D721Med (cell line): ENCODE results near the gene VPS4A.

Experiments used
- DNase-seq: peaks from one replicate; pipeline ENCODE4 v3.0.0; 2011; ENCODE audit warnings: low spot score; ENCODE audit not compliant: insufficient read length
- FAIRE-seq: peaks from 2 replicates; lab custom pipeline; 2011; peaks lifted over from hg19 to GRCh38; lab: Jason Lieb, UNC
- TF ChIP-seq, protein P1 (sequence below): IDR thresholded peaks from 2 replicates; pipeline ENCODE4 v1.5.1; 2012; ENCODE audit warnings: mild to moderate bottlenecking, control low read depth; ENCODE audit not compliant: insufficient read depth; ENCODE audit errors: missing control alignments

VPS4A gene

GRCh38 chr16:69310653-69311532 is at the start of gene VPS4A:
VPS4A (plus strand) TSS chr16:69311350; CDS start chr16:69311512, 162 bp downstream.
- TF ChIP-seq, protein P1, sequence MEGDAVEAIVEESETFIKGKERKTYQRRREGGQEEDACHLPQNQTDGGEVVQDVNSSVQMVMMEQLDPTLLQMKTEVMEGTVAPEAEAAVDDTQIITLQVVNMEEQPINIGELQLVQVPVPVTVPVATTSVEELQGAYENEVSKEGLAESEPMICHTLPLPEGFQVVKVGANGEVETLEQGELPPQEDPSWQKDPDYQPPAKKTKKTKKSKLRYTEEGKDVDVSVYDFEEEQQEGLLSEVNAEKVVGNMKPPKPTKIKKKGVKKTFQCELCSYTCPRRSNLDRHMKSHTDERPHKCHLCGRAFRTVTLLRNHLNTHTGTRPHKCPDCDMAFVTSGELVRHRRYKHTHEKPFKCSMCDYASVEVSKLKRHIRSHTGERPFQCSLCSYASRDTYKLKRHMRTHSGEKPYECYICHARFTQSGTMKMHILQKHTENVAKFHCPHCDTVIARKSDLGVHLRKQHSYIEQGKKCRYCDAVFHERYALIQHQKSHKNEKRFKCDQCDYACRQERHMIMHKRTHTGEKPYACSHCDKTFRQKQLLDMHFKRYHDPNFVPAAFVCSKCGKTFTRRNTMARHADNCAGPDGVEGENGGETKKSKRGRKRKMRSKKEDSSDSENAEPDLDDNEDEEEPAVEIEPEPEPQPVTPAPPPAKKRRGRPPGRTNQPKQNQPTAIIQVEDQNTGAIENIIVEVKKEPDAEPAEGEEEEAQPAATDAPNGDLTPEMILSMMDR, result peak; percentile 79
- peak; percentile 53 for DNase-seq
- no peak for FAIRE-seq

DNA sequence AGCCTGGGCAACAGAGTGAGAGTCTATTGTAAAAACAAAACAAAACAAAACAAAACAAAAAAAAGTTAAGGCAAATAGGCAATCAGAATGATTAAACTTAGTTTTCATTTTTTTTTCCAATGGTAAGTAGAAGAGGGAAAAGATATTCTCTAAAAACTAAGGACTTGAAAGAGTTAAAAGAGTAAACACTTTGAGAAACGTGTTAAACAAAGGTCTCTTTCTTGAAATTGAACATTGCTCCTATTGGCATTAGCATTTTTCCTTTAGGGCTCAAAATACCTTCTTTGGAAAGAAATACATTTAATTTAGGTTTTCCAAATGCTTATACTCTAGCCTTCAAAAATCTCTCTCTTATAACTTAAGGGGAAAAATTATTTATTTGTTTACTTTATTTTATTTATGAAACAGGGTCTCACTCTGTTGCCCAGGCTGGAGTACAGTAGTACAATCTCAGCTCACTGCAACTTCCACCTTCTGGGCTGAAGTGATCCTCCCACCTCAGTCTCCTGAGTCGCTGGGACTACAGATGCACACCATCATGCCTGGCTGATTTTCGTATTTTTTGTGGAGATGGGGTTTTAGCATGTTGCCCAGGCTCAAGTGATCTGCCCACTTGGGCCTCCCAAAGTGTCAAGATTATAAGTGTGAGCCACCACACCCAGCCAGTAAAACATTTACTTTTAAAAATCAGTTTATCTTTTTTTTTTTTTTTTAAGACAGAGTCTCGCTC is 44.7 kb upstream of the VPS4A start:
- TF ChIP-seq, protein P1, result no peak
- DNase-seq (no peak), FAIRE-seq (no peak)

GRCh38 chr16:69267633-69268032 is 43.5 kb upstream of the VPS4A start:
- no peak for DNase-seq
- TF ChIP-seq, protein P1, result no peak
- no peak for FAIRE-seq

DNA sequence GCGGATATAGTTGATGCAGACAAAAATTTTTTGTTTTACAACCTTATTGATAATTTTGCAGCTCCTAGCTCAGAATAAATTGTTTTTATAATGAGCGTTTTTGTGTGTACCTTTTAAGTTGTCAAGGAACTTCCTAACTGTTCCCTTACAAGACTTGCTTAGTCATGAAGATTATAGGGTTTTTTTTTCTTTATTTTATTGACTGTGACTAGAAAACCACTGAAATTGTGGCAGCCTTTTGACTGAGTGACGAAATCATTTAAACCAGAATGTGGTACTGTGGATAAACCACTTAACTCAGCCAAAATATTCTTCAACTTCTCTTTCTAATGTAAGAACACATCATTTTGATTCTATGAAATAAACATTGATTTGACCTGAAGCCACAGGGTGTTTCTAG is 40.8 kb upstream of the VPS4A start:
- DNase-seq, result no peak
- TF ChIP-seq, protein P1, result no peak
- no peak for FAIRE-seq

GRCh38 chr16:69270831-69271230 is 40.3 kb upstream of the VPS4A start:
- FAIRE-seq, result no peak
- TF ChIP-seq, protein P1, result no peak
- DNase-seq, result no peak

DNA sequence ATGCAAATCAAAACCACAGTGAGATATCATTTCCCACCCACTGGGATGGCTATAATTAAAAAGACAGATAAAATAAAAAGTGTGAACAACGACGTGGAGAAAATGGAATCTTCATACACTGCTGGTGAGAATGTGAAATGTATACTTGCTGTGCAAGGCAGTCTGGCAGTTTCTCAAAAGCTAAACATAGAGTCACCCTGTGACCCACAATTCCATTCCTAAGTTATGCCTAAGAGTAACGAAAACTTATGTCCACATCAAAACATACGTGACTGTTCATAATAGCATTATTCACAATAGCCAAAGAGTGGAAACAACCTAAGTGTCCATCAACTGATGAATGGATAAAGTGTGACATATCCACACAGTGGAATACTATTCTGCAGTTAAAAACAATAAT is 38.1 kb upstream of the VPS4A start:
- DNase-seq, result no peak
- TF ChIP-seq, protein P1, result no peak
- FAIRE-seq, result no peak

- DNase-seq, result no peak
- no peak for FAIRE-seq
- TF ChIP-seq, protein P1, result no peak
Measured at GRCh38 chr16:69274699-69275235, 36.4 kb upstream of the VPS4A start.
